PC-3 (cell line): ENCODE data around the gene INPP5D.

Experiments used
- CTCF ChIP-seq: fragments of 300-600 bp; sonication (generic); conservative IDR thresholded peaks from 2 replicates; pipeline ENCODE4 v1.5.1; 2017; ENCODE audit warnings: antibody characterized with exemption, low read depth, mild to moderate bottlenecking, low read length
- EZH2 ChIP-seq: fragments of 300-600 bp; sonication (generic); IDR thresholded peaks from one replicate; pipeline ENCODE4 v1.6.1; 2017; ENCODE audit warnings: antibody characterized with exemption, mild to moderate bottlenecking, low read length; ENCODE audit not compliant: unreplicated experiment
- EZH2phosphoT487 ChIP-seq: fragments of 300-600 bp; sonication (generic); IDR thresholded peaks from 2 replicates; pipeline ENCODE4 v1.6.1; 2018; ENCODE audit warnings: mild to moderate bottlenecking, antibody characterized with exemption, low read length, borderline replicate concordance

GRCh38 chr2:233189025-233189424, 128.9 kb downstream of the INPP5D start:
- TF ChIP-seq EZH2 (no peak), EZH2phosphoT487 (no peak), CTCF (no peak)
